ENCODE measurements around the gene PSD2. TPM values are rescaled to one million over a fixed set of nuclear protein-coding genes. Genes with fewer than 3 reads are reported as not detected.

PSD2 gene
- total RNA-seq, 1 donor from 2014 or later = 0.14 TPM

GRCh38 chr5:139863855-139864558, 68.4 kb downstream of the PSD2 start:
- H3K9me3 Mint-ChIP-seq (ENCODE audit: low read depth) = no peaks in the 10 kb centered on the region
- no peaks in the 10 kb centered on the region for H3K4me1 Mint-ChIP-seq (ENCODE audit: low read depth)
- no peak overlapping the region for H3K27ac Mint-ChIP-seq
- no peak overlapping the region for H3K4me3 Mint-ChIP-seq (ENCODE audit: low read depth)
- TF ChIP-seq CTCF (IDR thresholded peaks at IDR 0.05; ENCODE audit: unreplicated experiment) = peak; percentile 81
- peak; percentile 64 for DNase-seq (ENCODE audit: low spot score, unreplicated experiment)
- peaks cover 7% of the 10 kb centered on the region for H3K27me3 Mint-ChIP-seq
- H3K36me3 Mint-ChIP-seq (ENCODE audit: insufficient read depth) = no peaks in the 10 kb centered on the region

GRCh38 chr5:139864716-139865483, 69.3 kb downstream of the PSD2 start:
- no peak overlapping the region for H3K4me3 Mint-ChIP-seq (ENCODE audit: low read depth)
- peaks cover 7% of the 10 kb centered on the region for H3K27me3 Mint-ChIP-seq
- no peaks in the 10 kb centered on the region for H3K36me3 Mint-ChIP-seq (ENCODE audit: insufficient read depth)
- no peak for TF ChIP-seq CTCF (IDR thresholded peaks at IDR 0.05; ENCODE audit: unreplicated experiment)
- H3K9me3 Mint-ChIP-seq (ENCODE audit: low read depth) = no peaks in the 10 kb centered on the region
- no peak overlapping the region for H3K27ac Mint-ChIP-seq
- no peak for DNase-seq (ENCODE audit: low spot score, unreplicated experiment)
- no peaks in the 10 kb centered on the region for H3K4me1 Mint-ChIP-seq (ENCODE audit: low read depth)

GRCh38 chr5:139867109-139867508, 71.5 kb downstream of the PSD2 start:
- no peaks in the 10 kb centered on the region for H3K9me3 Mint-ChIP-seq (ENCODE audit: low read depth)
- H3K27me3 Mint-ChIP-seq = peaks cover 4% of the 10 kb centered on the region
- H3K4me1 Mint-ChIP-seq (ENCODE audit: low read depth) = no peaks in the 10 kb centered on the region
- no peaks in the 10 kb centered on the region for H3K36me3 Mint-ChIP-seq (ENCODE audit: insufficient read depth)
- no peak overlapping the region for H3K27ac Mint-ChIP-seq
- no peak for DNase-seq (ENCODE audit: low spot score, unreplicated experiment)
- no peak overlapping the region for H3K4me3 Mint-ChIP-seq (ENCODE audit: low read depth)
- TF ChIP-seq CTCF (IDR thresholded peaks at IDR 0.05; ENCODE audit: unreplicated experiment) = no peak

GRCh38 chr5:139867581-139867980, 72.0 kb downstream of the PSD2 start:
- H3K27ac Mint-ChIP-seq = no peak overlapping the region
- no peaks in the 10 kb centered on the region for H3K4me1 Mint-ChIP-seq (ENCODE audit: low read depth)
- H3K27me3 Mint-ChIP-seq = peaks cover 4% of the 10 kb centered on the region
- H3K36me3 Mint-ChIP-seq (ENCODE audit: insufficient read depth) = no peaks in the 10 kb centered on the region
- H3K9me3 Mint-ChIP-seq (ENCODE audit: low read depth) = no peaks in the 10 kb centered on the region
- no peak for TF ChIP-seq CTCF (IDR thresholded peaks at IDR 0.05; ENCODE audit: unreplicated experiment)
- no peak for DNase-seq (ENCODE audit: low spot score, unreplicated experiment)
- no peak overlapping the region for H3K4me3 Mint-ChIP-seq (ENCODE audit: low read depth)

GRCh38 chr5:139869042-139869790, 73.6 kb downstream of the PSD2 start:
- no peak for DNase-seq (ENCODE audit: low spot score, unreplicated experiment)
- Mint-ChIP-seq H3K9me3 (ENCODE audit: low read depth) (no peaks in the 10 kb centered on the region), H3K4me1 (ENCODE audit: low read depth) (no peaks in the 10 kb centered on the region), H3K27me3 (peaks cover 4% of the 10 kb centered on the region), H3K4me3 (ENCODE audit: low read depth) (no peak overlapping the region), H3K27ac (no peak overlapping the region), H3K36me3 (ENCODE audit: insufficient read depth) (no peaks in the 10 kb centered on the region)
- no peak for TF ChIP-seq CTCF (IDR thresholded peaks at IDR 0.05; ENCODE audit: unreplicated experiment)
